ENCODE data around the gene ABCC2.

GRCh38 chr10:99767901-99768300 lies 14.5 kb upstream of the ABCC2 start:
- TF ChIP-seq, protein P1, sequence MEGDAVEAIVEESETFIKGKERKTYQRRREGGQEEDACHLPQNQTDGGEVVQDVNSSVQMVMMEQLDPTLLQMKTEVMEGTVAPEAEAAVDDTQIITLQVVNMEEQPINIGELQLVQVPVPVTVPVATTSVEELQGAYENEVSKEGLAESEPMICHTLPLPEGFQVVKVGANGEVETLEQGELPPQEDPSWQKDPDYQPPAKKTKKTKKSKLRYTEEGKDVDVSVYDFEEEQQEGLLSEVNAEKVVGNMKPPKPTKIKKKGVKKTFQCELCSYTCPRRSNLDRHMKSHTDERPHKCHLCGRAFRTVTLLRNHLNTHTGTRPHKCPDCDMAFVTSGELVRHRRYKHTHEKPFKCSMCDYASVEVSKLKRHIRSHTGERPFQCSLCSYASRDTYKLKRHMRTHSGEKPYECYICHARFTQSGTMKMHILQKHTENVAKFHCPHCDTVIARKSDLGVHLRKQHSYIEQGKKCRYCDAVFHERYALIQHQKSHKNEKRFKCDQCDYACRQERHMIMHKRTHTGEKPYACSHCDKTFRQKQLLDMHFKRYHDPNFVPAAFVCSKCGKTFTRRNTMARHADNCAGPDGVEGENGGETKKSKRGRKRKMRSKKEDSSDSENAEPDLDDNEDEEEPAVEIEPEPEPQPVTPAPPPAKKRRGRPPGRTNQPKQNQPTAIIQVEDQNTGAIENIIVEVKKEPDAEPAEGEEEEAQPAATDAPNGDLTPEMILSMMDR (IDR thresholded peaks at IDR 0.05; ENCODE audit: poor library complexity): no peak
- TF ChIP-seq EZH2 (IDR thresholded peaks at IDR 0.05; ENCODE audit: borderline replicate concordance): no peak
